Mesothelial cell of epicardium (in vitro differentiated cells): ENCODE data around the gene GUCY1A2. TPM values are rescaled to one million over a fixed set of nuclear protein-coding genes. Genes with fewer than 3 reads are reported as not detected.
A peak's percentile ranks its signal among the peaks of the same experiment; 100 is the strongest.

Experiments used
- DNase-seq, 2 experiments: peaks; one replicate each; pipeline ENCODE4 v3.0.0; 2021; ENCODE audit warnings: low spot score in 2 of 2; ENCODE audit not compliant: unreplicated experiment in 2 of 2
- H3K27ac Mint-ChIP-seq: 2 replicates; pipeline ENCODE4 v1.8.0; 2021; ENCODE audit warnings: mixed read lengths
- H3K27me3 Mint-ChIP-seq: 2 replicates; pipeline ENCODE4 v1.8.0; 2021; ENCODE audit warnings: low read depth, mixed read lengths
- H3K36me3 Mint-ChIP-seq: 2 replicates; pipeline ENCODE4 v1.8.0; 2021; ENCODE audit warnings: mixed read lengths
- H3K4me1 Mint-ChIP-seq: 2 replicates; pipeline ENCODE4 v1.8.0; 2021; ENCODE audit warnings: mixed read lengths
- H3K4me3 Mint-ChIP-seq: 2 replicates; pipeline ENCODE4 v1.8.0; 2021; ENCODE audit warnings: mild to moderate bottlenecking, moderate library complexity, mixed read lengths
- H3K9me3 Mint-ChIP-seq: 2 replicates; pipeline ENCODE4 v1.8.0; 2021; ENCODE audit warnings: mixed read lengths
- CTCF ChIP-seq: fragments of 200-600 bp; sonication (generic); IDR thresholded peaks from one replicate; pipeline ENCODE4 v1.5.0; 2021; ENCODE audit warnings: antibody characterized with exemption; ENCODE audit not compliant: unreplicated experiment
- total RNA-seq: library from RNA; stranded (reverse); gene quantifications from 3 replicates; pipeline ENCODE4 v1.2.1, GENCODE V29; 2021

GUCY1A2 gene
- total RNA-seq, 1 donor from 2014 or later, result 13.6 TPM

- no peak for TF ChIP-seq CTCF
- DNase-seq, result no peak
- Mint-ChIP-seq H3K4me3 (no peak overlapping the region), H3K27me3 (no peaks in the 10 kb centered on the region), H3K4me1 (peaks cover 25% of the 10 kb centered on the region), H3K9me3 (no peaks in the 10 kb centered on the region), H3K36me3 (peaks cover 1% of the 10 kb centered on the region), H3K27ac (peak overlapping the region; percentile 49)
Observed at GRCh38 chr11:106714199-106714598, 304.1 kb downstream of the GUCY1A2 start.

- H3K9me3 Mint-ChIP-seq, result no peaks in the 10 kb centered on the region
Observed at GRCh38 chr11:106708348-106708747, 309.9 kb downstream of the GUCY1A2 start.

GRCh38 chr11:106706355-106706754, 311.9 kb downstream of the GUCY1A2 start:
- Mint-ChIP-seq H3K4me3 (no peak overlapping the region), H3K9me3 (peaks cover 3% of the 10 kb centered on the region), H3K36me3 (no peaks in the 10 kb centered on the region), H3K27me3 (no peaks in the 10 kb centered on the region), H3K27ac (no peak overlapping the region), H3K4me1 (peaks cover 10% of the 10 kb centered on the region)
- DNase-seq, result no peak
- no peak for TF ChIP-seq CTCF

More at GRCh38 chr11:106708348-106708747, 309.9 kb downstream of the GUCY1A2 start:
- Mint-ChIP-seq H3K36me3 (peaks cover 1% of the 10 kb centered on the region), H3K27me3 (no peaks in the 10 kb centered on the region), H3K4me3 (no peak overlapping the region), H3K27ac (no peak overlapping the region), H3K4me1 (peaks cover 4% of the 10 kb centered on the region)
- DNase-seq, result no peak
- TF ChIP-seq CTCF, result no peak

- Mint-ChIP-seq H3K27me3 (no peaks in the 10 kb centered on the region), H3K4me1 (peaks cover 18% of the 10 kb centered on the region), H3K9me3 (peaks cover 3% of the 10 kb centered on the region), H3K27ac (no peak overlapping the region), H3K36me3 (no peaks in the 10 kb centered on the region), H3K4me3 (no peak overlapping the region)
- no peak for DNase-seq
- no peak for TF ChIP-seq CTCF
Observed at GRCh38 chr11:106702805-106703204, 315.5 kb downstream of the GUCY1A2 start.

GRCh38 chr11:106697058-106697457, 321.2 kb downstream of the GUCY1A2 start:
- H3K27me3 Mint-ChIP-seq, result no peaks in the 10 kb centered on the region
- H3K4me1 Mint-ChIP-seq, result peaks cover 25% of the 10 kb centered on the region
- TF ChIP-seq CTCF, result no peak
- H3K27ac Mint-ChIP-seq, result no peak overlapping the region
- no peak for DNase-seq
- peaks cover 3% of the 10 kb centered on the region for H3K9me3 Mint-ChIP-seq
- H3K4me3 Mint-ChIP-seq, result no peak overlapping the region
- no peaks in the 10 kb centered on the region for H3K36me3 Mint-ChIP-seq

GRCh38 chr11:106695506-106695905, 322.8 kb downstream of the GUCY1A2 start:
- Mint-ChIP-seq H3K4me3 (no peak overlapping the region), H3K36me3 (no peaks in the 10 kb centered on the region), H3K9me3 (peaks cover 3% of the 10 kb centered on the region), H3K27ac (no peak overlapping the region), H3K27me3 (no peaks in the 10 kb centered on the region), H3K4me1 (peaks cover 11% of the 10 kb centered on the region)
- no peak for DNase-seq
- no peak for TF ChIP-seq CTCF
